ENCODE results near the gene CRNN. TPM values are rescaled to one million over a fixed set of nuclear protein-coding genes. Genes with fewer than 3 reads are reported as not detected.

Gene CRNN
- total RNA-seq, 2 experiments from 2014 or later: not detected

DNA sequence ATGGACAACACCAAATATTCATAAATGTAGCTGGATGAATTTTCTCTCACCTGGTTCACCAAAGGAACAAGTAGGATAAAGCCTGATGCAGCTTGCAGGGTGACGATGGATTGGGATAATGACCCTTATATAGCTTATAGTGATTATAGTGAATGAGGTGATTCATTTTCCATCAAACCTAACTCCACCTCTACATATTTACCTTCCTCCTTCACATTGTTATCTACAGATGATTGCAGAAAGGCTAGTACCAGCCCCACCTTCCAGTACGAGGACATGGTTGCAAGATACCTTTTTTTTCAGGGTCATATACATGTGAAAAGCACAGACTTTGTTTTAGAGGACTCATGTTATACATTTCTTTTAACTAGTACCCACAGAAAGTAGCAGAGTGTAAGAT is 54.2 kb downstream of the CRNN start, which contains the start of gene FLG2:
Gene FLG2, minus strand, starts transcription at position 101 of the 400 bp plus-strand sequence. CDS start 1,122 bp downstream, outside the sequence.
- H3K27ac Mint-ChIP-seq: no peak within 1 kb of the TSS
- no peak within 1 kb of the TSS for H3K4me3 Mint-ChIP-seq
- H3K36me3 Mint-ChIP-seq (ENCODE audit: low read depth): no peaks in the 10 kb centered on the region
- CTCF ChIA-PET: interaction anchor here (0.7 to 1.3 kb wide), 2 partner anchors 12 to 99 kb away, joined by 3 to 4 read pairs; no protein-coding TSS in a partner anchor
- POLR2A ChIA-PET: no interaction called here
- no peaks in the 10 kb centered on the region for H3K4me1 Mint-ChIP-seq
- DNase-seq: no peak
- H3K27me3 Mint-ChIP-seq: no peaks in the 10 kb centered on the region
- H3K9me3 Mint-ChIP-seq: peaks cover 4% of the 10 kb centered on the region

Other genes starting within 250 kb of the CRNN start
- not detected for gene HRNR, start 190.1 kb downstream of the CRNN start, total RNA-seq
- under 1 TPM in 1 of 2 experiments, not detected in 1; 0.08 TPM for gene FLG, start 89.0 kb downstream of the CRNN start, total RNA-seq
- under 1 TPM in 1 of 2 experiments, not detected in 1; 0.03 TPM for gene FLG2, start 54.3 kb downstream of the CRNN start, total RNA-seq
- gene LCE5A, start 96.5 kb upstream of the CRNN start, total RNA-seq: not detected
- gene CRCT1, start 100.2 kb upstream of the CRNN start, total RNA-seq: not detected
- gene LCE3E, start 152.5 kb upstream of the CRNN start, total RNA-seq: not detected
- gene LCE3D, start 166.3 kb upstream of the CRNN start, total RNA-seq: not detected
- gene LCE3C, start 186.0 kb upstream of the CRNN start, total RNA-seq: not detected
- gene LCE3B, start 199.5 kb upstream of the CRNN start, total RNA-seq: not detected
- not detected for gene LCE3A, start 208.8 kb upstream of the CRNN start, total RNA-seq
- not detected for gene LCE2D, start 249.1 kb upstream of the CRNN start, total RNA-seq

All from activated CD4-positive, alpha-beta memory T cell treated with anti-CD3 and anti-CD28 coated beads, Interleukin-2, amount 10 ng/mL, durations not matched to agents 7 days and 5 days (primary cell).